GM18870 (cell line): ENCODE measurements around the gene FBXO2.

Source experiments
- ATAC-seq: cut with Tn5 transposase; IDR thresholded peaks from one replicate; pipeline ENCODE4 v1.9.1; 2021; ENCODE audit warnings: moderate library complexity; ENCODE audit not compliant: unreplicated experiment

FBXO2 gene, protein sequence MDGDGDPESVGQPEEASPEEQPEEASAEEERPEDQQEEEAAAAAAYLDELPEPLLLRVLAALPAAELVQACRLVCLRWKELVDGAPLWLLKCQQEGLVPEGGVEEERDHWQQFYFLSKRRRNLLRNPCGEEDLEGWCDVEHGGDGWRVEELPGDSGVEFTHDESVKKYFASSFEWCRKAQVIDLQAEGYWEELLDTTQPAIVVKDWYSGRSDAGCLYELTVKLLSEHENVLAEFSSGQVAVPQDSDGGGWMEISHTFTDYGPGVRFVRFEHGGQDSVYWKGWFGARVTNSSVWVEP

DNA sequence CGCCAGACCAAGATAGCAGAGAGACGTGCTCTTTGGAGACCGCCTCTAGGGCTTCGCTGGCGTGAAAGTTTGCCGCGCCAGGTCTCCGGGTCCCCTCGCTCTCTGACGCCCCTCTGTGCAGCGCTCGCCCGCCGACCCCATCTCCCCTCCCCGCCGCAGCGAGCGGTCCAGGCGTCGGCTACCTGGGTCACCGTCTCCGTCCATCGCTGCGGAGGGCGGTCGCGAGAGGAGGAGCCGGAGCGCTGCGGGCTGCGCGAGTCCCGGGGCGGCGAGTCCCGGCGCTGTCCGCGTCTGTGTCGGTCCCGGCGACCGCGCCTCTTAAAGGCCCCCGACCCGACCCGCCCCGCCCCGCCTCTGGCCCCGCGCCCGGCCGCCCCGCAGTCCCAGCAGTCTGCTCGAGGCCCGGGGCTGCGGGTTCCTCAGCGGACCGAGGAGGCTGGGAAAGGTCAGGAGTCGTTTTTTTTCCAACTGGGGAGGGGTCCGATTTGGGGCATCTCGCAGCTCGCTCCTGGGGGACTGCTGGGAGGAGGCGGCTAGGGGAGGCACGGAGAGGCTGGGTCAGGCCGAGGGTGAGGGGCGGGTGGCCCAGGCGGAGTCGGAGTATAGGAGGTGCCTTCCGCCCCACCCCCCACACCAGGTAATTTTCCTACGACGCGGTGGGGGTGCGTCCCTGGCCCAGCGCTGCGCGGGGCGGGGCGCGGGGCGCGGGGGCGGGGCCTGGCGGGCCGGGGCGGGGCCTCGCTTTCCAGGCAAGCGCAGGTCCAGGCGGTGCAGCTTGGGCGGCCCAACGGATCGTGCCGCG is at the start of gene FBXO2, which contains the start of gene FBXO44:
TSS of gene FBXO2 (minus strand) at position 293 of the 802 bp plus-strand sequence. CDS start at position 204, 89 bp downstream.
TSS of gene FBXO44 (plus strand) at position 741 of the 802 bp plus-strand sequence. CDS start 959 bp downstream, outside the sequence.
- no peak for ATAC-seq

DNA sequence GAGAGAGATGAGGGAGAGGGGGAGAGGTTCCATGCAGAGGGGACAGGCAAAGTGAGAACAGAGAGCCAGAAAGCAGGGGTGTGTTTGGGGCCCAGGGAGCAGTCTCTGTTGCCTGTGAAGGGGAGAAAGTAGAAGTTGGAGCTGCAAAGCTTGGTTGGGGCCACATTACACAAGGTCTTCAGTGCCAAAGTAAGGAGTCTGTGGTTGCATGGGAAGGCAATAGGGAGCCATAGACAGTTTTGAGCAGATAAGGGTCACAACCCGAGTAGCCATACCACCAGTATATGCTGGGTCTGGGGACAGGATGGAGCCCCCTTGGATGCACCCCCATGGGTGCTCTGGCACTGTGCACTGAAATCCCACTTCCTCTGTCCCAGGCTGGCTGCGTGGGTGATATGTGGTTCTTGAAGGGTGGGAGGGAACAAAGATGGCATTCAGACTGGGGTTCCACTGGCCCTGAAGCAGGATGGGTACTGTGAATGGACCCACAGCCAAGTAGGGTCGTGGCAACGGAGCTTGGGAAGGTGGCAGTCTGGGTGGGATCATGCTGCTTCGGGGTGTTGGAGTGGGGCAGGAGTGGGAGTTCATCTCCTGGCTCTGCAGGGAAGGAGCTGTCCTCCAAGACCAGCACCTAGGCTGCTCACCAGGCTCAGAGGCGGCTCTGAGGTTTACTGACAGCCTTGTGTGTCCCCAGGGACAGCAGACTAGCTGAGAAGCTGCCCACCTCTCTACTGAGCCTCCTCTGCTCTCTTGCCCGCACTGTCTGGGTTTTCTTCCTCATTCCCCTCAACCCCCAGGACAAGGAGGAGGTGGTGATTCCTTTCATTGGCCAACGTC is 49.3 kb upstream of the FBXO2 start:
- no peak for ATAC-seq

DNA sequence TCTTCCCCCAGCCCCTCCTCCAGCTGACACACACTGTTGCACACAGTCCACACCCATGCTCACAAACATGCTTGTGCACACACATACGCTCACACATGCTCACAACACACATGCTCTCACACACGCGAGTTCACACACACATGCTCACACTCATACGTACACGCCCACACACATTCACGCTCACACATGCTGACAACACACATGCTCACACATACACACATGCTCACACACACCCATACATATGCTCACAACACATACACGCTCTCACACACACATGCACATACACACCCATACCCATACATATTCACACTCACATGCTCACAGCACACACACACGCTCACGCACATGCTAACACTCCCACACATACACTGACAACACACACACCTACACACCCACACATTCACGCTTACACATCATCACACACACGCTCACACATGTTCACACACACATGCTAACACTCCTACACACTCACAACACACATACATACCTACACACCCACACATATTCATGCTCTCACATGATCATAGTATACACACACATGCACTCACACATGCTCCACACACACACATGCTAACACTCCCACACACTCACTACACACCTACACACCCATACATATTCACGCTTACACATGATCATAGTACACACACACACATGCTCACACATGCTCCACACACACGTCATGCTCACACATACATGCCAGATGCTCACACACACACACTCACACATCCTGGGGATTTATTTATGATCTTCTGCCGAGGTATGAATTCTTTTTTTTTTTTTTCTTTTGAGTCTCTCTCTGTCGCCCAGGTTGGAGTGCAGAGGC is 48.0 kb upstream of the FBXO2 start:
- ATAC-seq, result no peak

DNA sequence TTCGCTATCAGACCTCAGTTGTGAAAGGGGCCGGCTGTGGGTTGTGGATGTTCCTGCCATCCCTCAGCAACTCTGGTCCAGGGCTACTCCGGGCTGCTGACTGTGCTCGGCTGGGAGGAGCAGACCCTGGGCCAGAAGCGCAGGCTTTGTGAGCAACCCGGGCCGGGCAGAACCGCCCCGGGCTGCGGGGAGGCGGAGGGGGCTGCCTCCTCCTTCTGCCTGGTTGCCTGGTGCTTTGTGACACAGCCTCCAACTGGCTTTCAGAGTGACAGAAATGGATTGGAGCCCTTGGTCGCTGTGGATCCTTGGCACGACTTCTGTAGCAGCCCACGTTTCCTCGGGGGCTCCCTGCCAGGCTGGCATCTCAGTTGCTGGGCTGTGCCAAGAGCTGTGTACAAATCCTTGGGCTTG is 47.3 kb upstream of the FBXO2 start:
- no peak for ATAC-seq

- ATAC-seq, result no peak
Measured at GRCh38 chr1:11700601-11701467, 46.6 kb upstream of the FBXO2 start.

DNA sequence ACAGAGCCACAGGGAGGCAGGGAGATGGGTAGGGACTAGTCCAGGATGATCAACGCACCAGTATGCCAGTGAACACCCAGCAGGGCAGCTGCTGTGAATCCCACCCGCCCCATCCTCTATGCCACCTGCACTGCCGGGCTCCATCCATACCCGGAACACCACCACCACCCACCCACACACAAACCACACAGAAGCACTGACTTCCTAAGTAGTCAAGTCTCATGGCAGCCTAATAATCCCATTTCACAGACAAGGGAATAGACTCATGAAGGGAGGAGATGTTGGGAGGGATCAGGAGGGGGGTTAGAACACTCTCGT is 43.6 kb upstream of the FBXO2 start:
- ATAC-seq, result no peak

DNA sequence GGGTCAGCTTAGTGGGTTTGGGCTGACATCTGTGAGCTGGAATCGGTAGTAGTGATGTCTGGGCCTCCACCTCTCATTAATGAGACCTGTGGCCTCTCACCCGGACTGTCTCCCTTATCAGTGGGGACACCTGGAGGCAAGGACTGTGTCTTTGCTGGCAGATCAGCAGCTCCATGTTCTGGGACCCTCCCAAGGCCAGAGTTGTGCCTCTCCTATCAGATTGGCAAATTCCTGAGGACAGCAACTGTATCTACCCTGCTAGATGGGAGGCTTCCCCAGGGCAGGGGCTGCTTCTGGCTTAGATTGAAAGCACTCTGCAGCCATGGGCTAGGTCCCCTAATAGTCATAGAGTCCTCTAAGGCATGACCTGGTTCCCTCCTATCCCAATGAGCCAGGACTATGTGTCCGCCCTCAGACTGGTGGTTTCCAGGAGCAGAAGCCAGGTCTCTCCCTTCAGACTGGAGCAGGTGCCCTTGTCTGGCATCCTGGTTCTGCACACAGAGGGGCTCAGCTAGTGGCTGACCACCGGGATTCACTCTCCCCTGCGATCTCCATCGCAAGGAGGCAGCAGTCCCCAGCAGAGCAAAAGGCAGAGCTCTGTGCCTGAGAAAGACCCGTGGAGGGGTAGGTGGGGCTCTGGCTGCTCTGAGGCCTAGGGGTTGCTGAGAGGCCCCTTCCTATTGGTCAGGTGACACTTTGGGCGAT is 43.1 kb upstream of the FBXO2 start:
- ATAC-seq, result no peak

DNA sequence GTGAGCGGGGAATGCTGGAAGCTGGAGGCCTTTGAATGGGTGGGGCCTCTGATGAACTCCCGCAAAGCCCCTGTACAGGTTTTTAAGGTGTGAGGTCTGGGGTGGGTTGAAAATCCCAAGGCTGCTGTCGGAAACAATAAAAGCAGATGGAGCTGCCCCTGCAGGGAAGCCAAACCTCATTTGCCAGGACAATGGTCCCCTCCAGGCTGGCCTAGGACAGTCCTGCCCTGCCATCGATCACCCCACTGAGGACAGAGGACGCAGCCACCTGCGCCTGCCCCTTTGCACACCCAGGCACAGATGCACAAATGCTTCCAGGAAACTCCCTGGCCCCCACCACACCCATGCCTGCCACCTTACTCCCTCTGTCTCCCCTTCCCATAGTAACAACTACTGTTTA is 41.6 kb upstream of the FBXO2 start:
- ATAC-seq, result no peak

GRCh38 chr1:11693917-11694316 is 39.7 kb upstream of the FBXO2 start:
- no peak for ATAC-seq

GRCh38 chr1:11693024-11693590 is 38.9 kb upstream of the FBXO2 start:
- ATAC-seq, result no peak

DNA sequence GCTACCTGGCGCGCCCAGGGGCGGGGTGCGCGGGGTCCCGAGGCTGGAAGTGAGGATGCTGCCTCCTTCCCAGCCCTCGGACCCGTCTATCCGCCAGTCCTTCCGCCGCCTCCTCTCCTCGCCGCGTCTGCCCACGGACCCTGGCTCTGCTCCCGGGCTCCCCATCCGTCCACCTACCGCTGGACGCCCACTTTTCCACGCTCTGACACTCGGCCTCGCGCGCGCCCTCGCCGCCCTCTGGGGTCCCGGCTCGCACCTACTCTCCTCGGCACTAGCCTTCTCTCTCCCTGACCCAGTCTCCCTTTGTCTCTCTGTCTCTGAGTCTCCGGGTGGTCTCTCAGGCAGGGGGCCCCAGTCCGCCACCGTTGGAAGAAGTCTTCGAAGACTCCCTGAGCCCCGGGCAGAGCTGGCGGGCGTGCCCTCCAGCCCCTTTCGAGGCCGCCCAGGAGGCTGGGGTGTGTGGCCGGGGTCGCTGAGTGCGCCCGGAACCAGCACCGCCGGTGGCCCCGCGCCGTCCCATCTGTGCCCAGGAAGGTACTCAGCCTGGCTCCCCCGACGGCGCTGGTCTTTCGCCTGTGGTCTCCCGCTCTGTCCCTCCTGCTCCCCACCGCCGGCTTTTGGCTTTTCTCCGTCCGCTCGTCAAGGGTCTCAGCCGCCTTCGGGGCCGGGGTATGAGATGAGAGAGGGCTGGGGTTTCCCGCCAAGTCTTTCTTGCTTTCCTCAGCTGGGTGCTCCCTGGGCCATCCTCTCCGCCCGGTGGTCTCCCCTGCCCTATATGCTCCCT is 37.9 kb upstream of the FBXO2 start:
- no peak for ATAC-seq

- ATAC-seq, result no peak
Measured at GRCh38 chr1:11691302-11691914, 37.2 kb upstream of the FBXO2 start, which contains the start of gene DRAXIN. Gene DRAXIN, plus strand, starts transcription at chr1:11691710. Its CDS starts 14,549 bp downstream, at chr1:11706259.

GRCh38 chr1:11690397-11691301 is 36.4 kb upstream of the FBXO2 start:
- ATAC-seq, result no peak

DNA sequence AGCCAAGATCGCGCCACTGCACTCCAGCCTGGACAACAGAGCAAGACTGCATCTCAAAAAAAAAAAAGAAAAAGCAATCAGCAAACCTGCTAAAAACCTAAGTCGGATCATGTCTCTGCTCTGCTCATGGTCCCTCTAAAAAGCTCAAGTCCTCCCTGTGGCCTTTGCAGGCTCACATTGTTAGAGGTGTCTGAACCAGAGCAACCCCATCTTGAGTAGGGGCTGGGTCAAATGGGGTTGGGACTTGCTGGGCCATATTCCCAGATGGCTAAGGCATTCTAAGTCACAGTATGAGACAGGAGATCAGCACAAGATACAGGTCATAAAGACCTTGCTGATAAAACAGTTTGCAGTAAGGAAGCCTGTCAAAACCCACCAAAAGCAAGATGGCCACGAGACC is 34.3 kb upstream of the FBXO2 start:
- no peak for ATAC-seq

DNA sequence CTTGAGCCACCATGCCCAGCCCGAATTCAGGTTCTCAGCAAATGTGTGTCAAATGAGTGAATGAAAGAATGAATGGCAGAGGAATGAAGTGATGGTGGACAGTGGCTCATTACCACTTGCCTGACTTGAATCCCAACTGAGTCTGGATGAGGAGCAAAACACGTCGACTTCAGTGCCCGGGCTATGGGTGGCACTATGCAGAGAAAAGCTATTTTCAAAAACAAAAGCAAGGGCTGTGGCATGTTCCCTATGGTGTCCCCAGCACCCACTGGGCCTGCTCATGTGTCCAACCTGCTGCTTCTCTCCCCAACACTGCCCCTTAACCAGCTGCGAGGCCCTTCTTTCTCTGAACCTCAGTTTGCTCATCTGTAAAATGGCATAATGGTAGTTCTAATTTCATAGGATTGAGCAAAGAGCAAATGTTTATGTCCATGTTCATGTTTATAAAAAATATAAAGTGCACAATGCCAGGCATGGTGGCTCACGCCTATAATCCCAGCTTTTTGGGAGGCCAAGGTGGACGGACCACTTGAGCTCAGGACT is 31.1 kb upstream of the FBXO2 start:
- ATAC-seq, result no peak

- ATAC-seq, result no peak
Measured at GRCh38 chr1:11684070-11684469, 29.8 kb upstream of the FBXO2 start.
